H9 (cell line): ENCODE data around the gene IGF2BP3. TPM values are rescaled to one million over a fixed set of nuclear protein-coding genes. Genes with fewer than 3 reads are reported as not detected.
A peak's percentile ranks its signal among the peaks of the same experiment; 100 is the strongest.

ENCODE experiments used
- DNase-seq: peaks from one replicate; pipeline ENCODE4 v3.0.0-alpha.2; 2017
- H2AFZ ChIP-seq: one replicate; pipeline ENCODE4 v1.6.1; 2013; ENCODE audit warnings: mild to moderate bottlenecking, low read length, control low read depth, moderate library complexity
- H2AK5ac ChIP-seq: 2 replicates; pipeline ENCODE4 v1.6.1; 2013; ENCODE audit warnings: low read length, control low read depth, mixed read lengths; ENCODE audit not compliant: insufficient read length
- H2BK120ac ChIP-seq: one replicate; pipeline ENCODE4 v1.6.1; 2013; ENCODE audit warnings: low read depth, mild to moderate bottlenecking, low read length, control low read depth, inconsistent platforms; ENCODE audit not compliant: poor library complexity, severe bottlenecking
- H2BK12ac ChIP-seq: 2 replicates; pipeline ENCODE4 v1.6.1; 2013; ENCODE audit warnings: low read length, control low read depth, mixed read lengths, low read depth; ENCODE audit not compliant: insufficient read length
- H2BK15ac ChIP-seq: 2 replicates; pipeline ENCODE4 v1.6.1; 2013; ENCODE audit warnings: low read depth, low read length, control low read depth
- H2BK20ac ChIP-seq: one replicate; pipeline ENCODE4 v1.6.1; 2013; ENCODE audit warnings: low read depth, mild to moderate bottlenecking, low read length, control low read depth, inconsistent platforms; ENCODE audit not compliant: poor library complexity, severe bottlenecking
- H2BK5ac ChIP-seq: 2 replicates; pipeline ENCODE4 v1.6.1; 2013; ENCODE audit warnings: low read length, control low read depth, mixed read lengths; ENCODE audit not compliant: insufficient read length
- H3K14ac ChIP-seq: 2 replicates; pipeline ENCODE4 v1.6.1; 2013; ENCODE audit warnings: low read length, control low read depth; ENCODE audit not compliant: insufficient read depth
- H3K18ac ChIP-seq: 2 replicates; pipeline ENCODE4 v1.6.1; 2013; ENCODE audit warnings: low read depth, mild to moderate bottlenecking, mixed read lengths, low read length, control low read depth; ENCODE audit not compliant: insufficient read length
- H3K23ac ChIP-seq: 2 replicates; pipeline ENCODE4 v1.6.1; 2013; ENCODE audit warnings: low read length, control low read depth, mixed read lengths, low read depth; ENCODE audit not compliant: insufficient read length
- H3K23me2 ChIP-seq: 2 replicates; pipeline ENCODE4 v1.6.1; 2013; ENCODE audit warnings: low read depth, mild to moderate bottlenecking, mixed read lengths, low read length, control low read depth; ENCODE audit not compliant: insufficient read length, poor library complexity, severe bottlenecking
- H3K27ac ChIP-seq: 2 replicates; pipeline ENCODE4 v1.5.1; 2013; ENCODE audit warnings: low read length, control low read depth, mixed read lengths, low read depth; ENCODE audit not compliant: insufficient read length
- H3K27me3 ChIP-seq: 2 replicates; pipeline ENCODE4 v1.6.1; 2013; ENCODE audit warnings: low read length, control low read depth, inconsistent platforms; ENCODE audit not compliant: insufficient read depth
- H3K4ac ChIP-seq: 2 replicates; pipeline ENCODE4 v1.6.1; 2013; ENCODE audit warnings: low read depth, mild to moderate bottlenecking, control low read depth, inconsistent platforms, low read length, moderate library complexity
- H3K4me1 ChIP-seq: 2 replicates; pipeline ENCODE4 v1.6.1; 2013; ENCODE audit warnings: low read length, control low read depth, inconsistent platforms; ENCODE audit not compliant: insufficient read depth
- H3K4me2 ChIP-seq: 2 replicates; pipeline ENCODE4 v1.6.1; 2013; ENCODE audit warnings: low read length, control low read depth, mixed read lengths; ENCODE audit not compliant: insufficient read length, insufficient read depth
- H3K56ac ChIP-seq: 2 replicates; pipeline ENCODE4 v1.6.1; 2013; ENCODE audit warnings: low read depth, mild to moderate bottlenecking, mixed read lengths, low read length, control low read depth; ENCODE audit not compliant: insufficient read length
- H3K79me1 ChIP-seq: 2 replicates; pipeline ENCODE4 v1.6.1; 2013; ENCODE audit warnings: low read depth, mild to moderate bottlenecking, moderate library complexity, low read length, control low read depth, inconsistent platforms; ENCODE audit not compliant: insufficient read depth, poor library complexity, severe bottlenecking
- H3K79me2 ChIP-seq: 2 replicates; pipeline ENCODE4 v1.6.1; 2013; ENCODE audit warnings: low read length, control low read depth, inconsistent platforms; ENCODE audit not compliant: insufficient read depth
- H3K9ac ChIP-seq: 2 replicates; pipeline ENCODE4 v1.6.1; 2013; ENCODE audit warnings: low read length, control low read depth, mixed read lengths; ENCODE audit not compliant: insufficient read length; ENCODE audit errors: extremely low read depth
- H3K9me3 ChIP-seq: one replicate; pipeline ENCODE4 v1.6.1; 2013; ENCODE audit warnings: low read depth, low read length, inconsistent platforms; ENCODE audit not compliant: control insufficient read depth
- H3T11ph ChIP-seq: one replicate; pipeline ENCODE4 v1.6.1; 2013; ENCODE audit warnings: mild to moderate bottlenecking, low read length, control low read depth, inconsistent platforms
- H4K20me1 ChIP-seq: one replicate; pipeline ENCODE4 v1.6.1; 2013; ENCODE audit not compliant: control insufficient read depth, insufficient read length, insufficient read depth
- H4K5ac ChIP-seq: 2 replicates; pipeline ENCODE4 v1.6.1; 2013; ENCODE audit warnings: low read depth, mild to moderate bottlenecking, mixed read lengths, low read length, control low read depth; ENCODE audit not compliant: insufficient read length
- H4K8ac ChIP-seq: replicated peaks from 2 replicates; pipeline ENCODE4 v1.6.1; 2013; ENCODE audit warnings: low read length, control low read depth, mixed read lengths, low read depth; ENCODE audit not compliant: insufficient read length
- H4K91ac ChIP-seq: 2 replicates; pipeline ENCODE4 v1.6.1; 2013; ENCODE audit warnings: low read depth, mild to moderate bottlenecking, moderate library complexity, mixed read lengths, low read length, control low read depth; ENCODE audit not compliant: insufficient read length
- H3K27ac Mint-ChIP-seq, 3 experiments: 2 replicates in 2 of 3; 3 replicates in 1 of 3; pipeline ENCODE4 v1.8.0; 2020 to 2021; ENCODE audit warnings: mixed read lengths in 3 of 3, mild to moderate bottlenecking in 1 of 3, moderate library complexity in 1 of 3
- H3K27me3 Mint-ChIP-seq: 2 replicates; pipeline ENCODE4 v1.8.0; 2021; ENCODE audit warnings: low read depth, mild to moderate bottlenecking, moderate library complexity, mixed read lengths
- H3K36me3 Mint-ChIP-seq, 3 experiments: 2 replicates in 2 of 3; 3 replicates in 1 of 3; pipeline ENCODE4 v1.8.0; 2020 to 2021; ENCODE audit warnings: low read depth in 3 of 3, mixed read lengths in 3 of 3; ENCODE audit not compliant: insufficient read depth in 1 of 3
- H3K4me1 Mint-ChIP-seq, 2 experiments: 2 replicates each; pipeline ENCODE4 v1.8.0; 2020; ENCODE audit warnings: mixed read lengths in 2 of 2
- H3K4me3 Mint-ChIP-seq, 2 experiments: 2 replicates in 1 of 2; 3 replicates in 1 of 2; pipeline ENCODE4 v1.8.0; 2020 to 2021; ENCODE audit warnings: mild to moderate bottlenecking in 2 of 2, mixed read lengths in 2 of 2, moderate library complexity in 1 of 2
- H3K9me3 Mint-ChIP-seq, 2 experiments: 2 replicates in 1 of 2; 3 replicates in 1 of 2; pipeline ENCODE4 v1.8.0; 2020; ENCODE audit warnings: mild to moderate bottlenecking in 2 of 2, mixed read lengths in 2 of 2, moderate library complexity in 1 of 2
- CTCF ChIP-seq: fragments of 200-600 bp; sonication (generic); conservative IDR thresholded peaks from 3 replicates; pipeline ENCODE4 v1.8.0; 2021; ENCODE audit warnings: antibody characterized with exemption, mild to moderate bottlenecking
- WGBS: extraction: QIAGEN DNeasy Blood & Tissue Kit; methylation state at CpG from one replicate; pipeline ENCODE4 v1.1.7; 2013; ENCODE audit warnings: missing lambda C conversion rate, low lambda C conversion rate, mixed read lengths; ENCODE audit not compliant: insufficient read length; ENCODE audit errors: extremely low coverage; 5-methylcytosine and 5-hydroxymethylcytosine counted together
- total RNA-seq: library from RNA; stranded (reverse); gene quantifications from 2 replicates; pipeline ENCODE4 v1.2.1, GENCODE V29; 2021

The IGF2BP3 gene
- total RNA-seq, 1 experiment from 2014 or later, result 197 TPM

- no peaks in the 10 kb centered on the region for H3K4me1 ChIP-seq
- no peak overlapping the region for H3K4ac ChIP-seq
- no peak overlapping the region for H2BK5ac ChIP-seq
- DNase-seq, result no peak
- Mint-ChIP-seq H3K27me3 (no peaks in the 10 kb centered on the region), H3K4me1 (peaks cover 0 to 3% of the 10 kb centered on the region in 2 experiments; a peak in 1 of 4 replicates), H3K9me3 (no peaks in the 10 kb centered on the region; a peak in 1 of 5 replicates), H3K36me3 (peaks cover 66 to 96% (median 94%) of the 10 kb centered on the region in 3 experiments), H3K4me3 (no peak overlapping the region), H3K27ac (peak overlapping the region in 1 of 3 experiments; percentile 1; a peak in 2 of 7 replicates)
- H2AK5ac ChIP-seq, result no peak overlapping the region
- no peak for TF ChIP-seq CTCF
- no peak overlapping the region for H3K56ac ChIP-seq
- no peaks in the 10 kb centered on the region for H3K79me2 ChIP-seq
- no peaks in the 10 kb centered on the region for H3K27me3 ChIP-seq
- no peak overlapping the region for H2BK20ac ChIP-seq
- no peak overlapping the region for H2AFZ ChIP-seq
- H2BK12ac ChIP-seq, result no peak overlapping the region
- H3K23ac ChIP-seq, result no peak overlapping the region
- H3K9me3 ChIP-seq, result no peaks in the 10 kb centered on the region
- no peak overlapping the region for H3K4me2 ChIP-seq
- no peaks in the 10 kb centered on the region for H3K79me1 ChIP-seq
- no peak overlapping the region for H4K91ac ChIP-seq
- H3K23me2 ChIP-seq, result no peaks in the 10 kb centered on the region
- no peaks in the 10 kb centered on the region for H4K20me1 ChIP-seq
- no peak overlapping the region for H2BK120ac ChIP-seq
- no peak overlapping the region for H3T11ph ChIP-seq
- no peak overlapping the region for H3K9ac ChIP-seq
- H4K5ac ChIP-seq, result no peak overlapping the region
- H2BK15ac ChIP-seq, result no peak overlapping the region
- H3K18ac ChIP-seq, result no peak overlapping the region
- no peak overlapping the region for H3K14ac ChIP-seq
- H4K8ac ChIP-seq, result no peak overlapping the region
- no peak overlapping the region for H3K27ac ChIP-seq
- WGBS, result no CpG with 5 or more reads among the region's 4 CpGs
Measured at GRCh38 chr7:23332910-23333612, 137.2 kb downstream of the IGF2BP3 start.
